HepG2 (cell line): Measurements from ENCODE around the gene TSPAN17. TPM values are rescaled to one million over a fixed set of nuclear protein-coding genes. Genes with fewer than 3 reads are reported as not detected.

Source experiments
- AKNA ChIP-seq: sonication (generic); formaldehyde crosslinking; IDR thresholded peaks from 2 replicates; pipeline ENCODE4 v1.4.0; 2020; ENCODE audit warnings: missing genetic modification reagents, borderline replicate concordance
- HIVEP1 ChIP-seq: sonication (generic); formaldehyde crosslinking; IDR thresholded peaks from 2 replicates; pipeline ENCODE4 v1.4.0; 2020; ENCODE audit warnings: mild to moderate bottlenecking, missing genetic modification reagents
- KAT8 ChIP-seq: IDR thresholded peaks from 2 replicates; pipeline ENCODE4 v1.6.1; 2016; ENCODE audit warnings: missing genetic modification reagents, missing compliant biosample characterization
- MAFF ChIP-seq: IDR thresholded peaks from 2 replicates; pipeline ENCODE4 v1.6.1; 2011; ENCODE audit warnings: low read depth, low read length, improper control_type of control experiment
- MEIS1 ChIP-seq: sonication (generic); formaldehyde crosslinking; IDR thresholded peaks from 2 replicates; pipeline ENCODE4 v1.9.0; 2021; ENCODE audit warnings: mild to moderate bottlenecking, missing genetic modification reagents, moderate library complexity, borderline replicate concordance
- MXD1 ChIP-seq: sonication (generic); formaldehyde crosslinking; IDR thresholded peaks from 2 replicates; pipeline ENCODE4 v1.4.0; 2020; ENCODE audit warnings: mild to moderate bottlenecking, missing genetic modification reagents
- SYNCRIP ChIP-seq: fragments of 200-400 bp; formaldehyde crosslinking; IDR thresholded peaks from 2 replicates; pipeline ENCODE4 v1.6.1; 2018; ENCODE audit warnings: mild to moderate bottlenecking, low read depth, low read length; ENCODE audit not compliant: insufficient read depth
- TIGD3 ChIP-seq: sonication (generic); formaldehyde crosslinking; IDR thresholded peaks from 2 replicates; pipeline ENCODE4 v1.5.1; 2020; ENCODE audit warnings: mild to moderate bottlenecking, missing genetic modification reagents, borderline replicate concordance
- ZNF30 ChIP-seq: sonication (generic); formaldehyde crosslinking; IDR thresholded peaks from 2 replicates; pipeline ENCODE4 v1.5.0; 2020; ENCODE audit warnings: mild to moderate bottlenecking, missing genetic modification reagents
- ZNF615 ChIP-seq: sonication (generic); formaldehyde crosslinking; IDR thresholded peaks from 2 replicates; pipeline ENCODE4 v1.5.0; 2020; ENCODE audit warnings: mild to moderate bottlenecking, missing genetic modification reagents, borderline replicate concordance
- ZNF629 ChIP-seq: sonication (generic); formaldehyde crosslinking; conservative IDR thresholded peaks from 2 replicates; pipeline ENCODE4 v1.5.0; 2020; ENCODE audit warnings: missing genetic modification reagents
- ZNF703 ChIP-seq: sonication (generic); formaldehyde crosslinking; IDR thresholded peaks from 2 replicates; pipeline ENCODE4 v1.5.1; 2020; ENCODE audit warnings: missing genetic modification reagents, mild to moderate bottlenecking, moderate library complexity, borderline replicate concordance
- ZNF746 ChIP-seq: sonication (generic); formaldehyde crosslinking; IDR thresholded peaks from 2 replicates; pipeline ENCODE4 v1.8.0; 2022; ENCODE audit warnings: mild to moderate bottlenecking, missing genetic modification reagents
- ZSCAN12 ChIP-seq: sonication (generic); formaldehyde crosslinking; IDR thresholded peaks from 2 replicates; pipeline ENCODE4 v1.9.0; 2021; ENCODE audit warnings: mild to moderate bottlenecking, missing genetic modification reagents
- ZSCAN20 ChIP-seq: sonication (generic); formaldehyde crosslinking; IDR thresholded peaks from 2 replicates; pipeline ENCODE4 v1.4.0; 2020; ENCODE audit warnings: missing genetic modification reagents, mild to moderate bottlenecking, borderline replicate concordance
- polyA plus RNA-seq, 8 experiments: library from polyadenylated mRNA; depleted of rRNA in 3 of 8; stranded (reverse) in 7 of 8; unstranded in 1 of 8; fragments of >200 nt; fragmentation: Illumina TruSeq in 4 of 8; extraction: Trizol in 4 of 8; gene quantifications; 2 replicates each; pipeline versions ENCODE4 v1.2.1 to v1.2.3, GENCODE V29; 2011 to 2016; ENCODE audit warnings: low read depth in 4 of 8, missing spikeins in 1 of 8, mixed read lengths in 1 of 8; ENCODE audit not compliant: insufficient read depth in 1 of 8
- total RNA-seq, 5 experiments: library from RNA; depleted of rRNA; stranded (reverse); fragments of >200 nt; fragmentation: Illumina TruSeq; extraction: Trizol; gene quantifications; 2 replicates each; pipeline ENCODE4 v1.2.3, GENCODE V29; 2016; ENCODE audit warnings: low read depth in 1 of 5
- TF ChIP-seq, protein P1 (sequence below): sonication (generic); formaldehyde crosslinking; IDR thresholded peaks from 2 replicates; pipeline ENCODE4 v1.5.1; 2020; ENCODE audit warnings: missing genetic modification reagents, mild to moderate bottlenecking, borderline replicate concordance
- TF ChIP-seq, protein P2 (sequence below): IDR thresholded peaks from 2 replicates; pipeline ENCODE4 v1.6.1; 2016; ENCODE audit warnings: missing compliant biosample characterization, missing genetic modification reagents, borderline replicate concordance
- TF ChIP-seq, protein P3 (sequence below): sonication (generic); formaldehyde crosslinking; IDR thresholded peaks from 2 replicates; pipeline ENCODE4 v1.4.0; 2020; ENCODE audit warnings: mild to moderate bottlenecking, missing genetic modification reagents

The TSPAN17 gene
- total and polyA plus RNA-seq, 2 of the 13 experiments (the other 11 are each of a cell fraction or from before 2014, with no cell fraction given), result 11.5 to 15.0 TPM

DNA sequence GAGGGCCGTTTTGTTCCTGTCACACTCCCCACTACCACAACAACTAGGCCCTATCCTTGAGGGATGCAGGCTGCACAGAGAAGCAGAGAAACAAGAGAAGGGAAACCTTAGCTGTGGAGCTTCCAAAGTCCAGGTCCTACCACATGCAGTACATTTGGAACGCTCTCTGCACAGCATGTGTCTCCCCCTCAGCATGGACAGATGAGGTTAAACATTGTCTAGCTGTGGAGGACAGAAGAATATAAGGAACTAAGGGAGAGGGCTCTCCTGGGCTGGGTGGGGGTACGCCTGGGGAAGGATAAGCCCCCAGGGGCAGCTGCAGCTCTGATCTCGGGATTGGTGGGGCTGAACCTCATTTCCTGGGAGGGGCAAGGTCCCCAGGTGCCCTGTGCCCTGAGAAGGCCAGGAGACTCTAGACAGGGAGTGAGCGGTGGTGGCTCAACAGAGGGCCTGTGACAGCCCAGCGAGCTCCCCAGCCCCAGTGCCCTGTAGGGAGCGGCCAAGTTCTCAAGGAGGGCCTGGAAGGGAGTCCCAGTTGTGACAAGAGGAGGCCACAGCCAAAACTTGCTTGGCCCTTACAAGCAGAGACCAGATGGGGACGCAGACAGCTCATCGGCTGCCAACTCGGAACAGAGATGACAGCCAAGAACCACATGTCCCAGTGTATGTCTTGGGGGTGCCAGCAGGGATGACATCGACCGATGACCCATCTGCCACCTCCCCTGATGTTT, 30.1 kb downstream of the TSPAN17 start (continued):
- TF ChIP-seq, protein P1, sequence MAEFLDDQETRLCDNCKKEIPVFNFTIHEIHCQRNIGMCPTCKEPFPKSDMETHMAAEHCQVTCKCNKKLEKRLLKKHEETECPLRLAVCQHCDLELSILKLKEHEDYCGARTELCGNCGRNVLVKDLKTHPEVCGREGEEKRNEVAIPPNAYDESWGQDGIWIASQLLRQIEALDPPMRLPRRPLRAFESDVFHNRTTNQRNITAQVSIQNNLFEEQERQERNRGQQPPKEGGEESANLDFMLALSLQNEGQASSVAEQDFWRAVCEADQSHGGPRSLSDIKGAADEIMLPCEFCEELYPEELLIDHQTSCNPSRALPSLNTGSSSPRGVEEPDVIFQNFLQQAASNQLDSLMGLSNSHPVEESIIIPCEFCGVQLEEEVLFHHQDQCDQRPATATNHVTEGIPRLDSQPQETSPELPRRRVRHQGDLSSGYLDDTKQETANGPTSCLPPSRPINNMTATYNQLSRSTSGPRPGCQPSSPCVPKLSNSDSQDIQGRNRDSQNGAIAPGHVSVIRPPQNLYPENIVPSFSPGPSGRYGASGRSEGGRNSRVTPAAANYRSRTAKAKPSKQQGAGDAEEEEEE (CRISPR knock-in tag), result no peak
- TF ChIP-seq MEIS1 (CRISPR knock-in tag) (no peak), SYNCRIP (no peak), ZNF615 (CRISPR knock-in tag) (no peak), AKNA (no peak), ZSCAN20 (CRISPR knock-in tag) (no peak), MAFF (no peak), MXD1 (no peak), ZNF629 (CRISPR knock-in tag) (0 out of 2 replicates have a peak, but pooled peaks have one; percentile 21), TIGD3 (CRISPR knock-in tag) (no peak), KAT8 (CRISPR knock-in tag) (no peak), HIVEP1 (no peak), ZSCAN12 (CRISPR knock-in tag) (no peak), ZNF746 (CRISPR knock-in tag) (no peak), ZNF30 (CRISPR knock-in tag) (no peak), ZNF703 (CRISPR knock-in tag) (no peak)
- TF ChIP-seq, protein P2, sequence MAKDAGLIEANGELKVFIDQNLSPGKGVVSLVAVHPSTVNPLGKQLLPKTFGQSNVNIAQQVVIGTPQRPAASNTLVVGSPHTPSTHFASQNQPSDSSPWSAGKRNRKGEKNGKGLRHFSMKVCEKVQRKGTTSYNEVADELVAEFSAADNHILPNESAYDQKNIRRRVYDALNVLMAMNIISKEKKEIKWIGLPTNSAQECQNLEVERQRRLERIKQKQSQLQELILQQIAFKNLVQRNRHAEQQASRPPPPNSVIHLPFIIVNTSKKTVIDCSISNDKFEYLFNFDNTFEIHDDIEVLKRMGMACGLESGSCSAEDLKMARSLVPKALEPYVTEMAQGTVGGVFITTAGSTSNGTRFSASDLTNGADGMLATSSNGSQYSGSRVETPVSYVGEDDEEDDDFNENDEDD, result peak; percentile 45; the same call in 1 of the 2 replicates
- TF ChIP-seq, protein P3, sequence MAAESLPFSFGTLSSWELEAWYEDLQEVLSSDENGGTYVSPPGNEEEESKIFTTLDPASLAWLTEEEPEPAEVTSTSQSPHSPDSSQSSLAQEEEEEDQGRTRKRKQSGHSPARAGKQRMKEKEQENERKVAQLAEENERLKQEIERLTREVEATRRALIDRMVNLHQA, result no peak
